Activated CD8-positive, alpha-beta memory T cell treated with anti-CD3 and anti-CD28 coated beads, Interleukin-2, amount 50 U/mL, for 1 hour (primary cell): ENCODE data around the gene MACO1.
A peak's percentile ranks its signal among the peaks of the same experiment; 100 is the strongest.
"Not testable (repeated sequence)": the region's sequence is repeated elsewhere in the genome, so short reads cannot be mapped to it uniquely, and the experiment has no call there.

Experiments
- DNase-seq: peaks from one replicate; pipeline ENCODE4 v3.0.0-alpha.2; 2020; ENCODE audit errors: extremely low read depth

The MACO1 gene

GRCh38 chr1:25487628-25488027, 56.9 kb downstream of the MACO1 start:
- DNase-seq: no peak

- DNase-seq: no peak
Observed at GRCh38 chr1:25492323-25492722, 61.6 kb downstream of the MACO1 start.

DNA sequence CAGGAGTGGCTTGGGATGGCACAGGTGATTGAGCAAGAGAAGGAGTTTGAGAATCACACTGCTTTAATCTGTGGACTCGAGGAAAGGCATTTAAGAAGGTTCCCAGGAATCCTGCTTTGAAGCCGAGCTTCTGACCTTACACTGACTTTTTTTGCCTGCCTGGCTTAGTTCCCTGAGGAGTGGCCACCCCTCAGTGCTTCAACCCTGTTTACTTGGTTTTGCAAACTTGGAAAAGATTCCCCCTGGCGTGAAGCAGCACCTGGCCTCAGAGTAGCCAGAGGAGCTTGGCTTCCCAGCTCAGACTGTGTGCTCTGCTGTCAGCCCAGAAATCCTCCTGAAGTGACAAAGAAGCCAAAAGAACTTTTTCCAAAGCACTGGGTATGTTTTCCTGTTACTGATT, 64.3 kb downstream of the MACO1 start:
- DNase-seq: no peak

DNA sequence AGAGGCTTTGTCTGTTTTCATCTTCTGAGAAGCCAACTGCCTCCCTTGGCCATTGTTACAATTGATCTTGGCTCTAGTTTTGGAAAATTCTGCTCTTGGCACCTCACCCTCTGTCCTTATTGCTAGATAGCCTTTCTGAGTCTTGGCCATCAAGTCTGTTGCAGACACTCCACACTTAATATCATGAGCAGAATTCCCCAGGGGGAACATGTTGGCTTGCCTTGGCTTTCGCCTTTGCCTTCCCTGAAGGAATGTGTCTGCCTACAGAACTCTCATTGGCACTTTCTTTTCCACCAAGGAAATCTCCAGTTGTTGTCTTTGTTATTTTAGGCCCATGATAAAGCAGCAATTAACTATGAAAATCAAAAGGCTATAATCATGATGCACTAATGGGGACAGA, 70.0 kb downstream of the MACO1 start:
- no peak for DNase-seq

GRCh38 chr1:25501235-25502058, 70.8 kb downstream of the MACO1 start:
- no peak for DNase-seq

GRCh38 chr1:25502957-25503356, 72.3 kb downstream of the MACO1 start:
- DNase-seq: no peak

GRCh38 chr1:25503551-25504426, 73.1 kb downstream of the MACO1 start:
- peak; percentile 41 for DNase-seq

DNA sequence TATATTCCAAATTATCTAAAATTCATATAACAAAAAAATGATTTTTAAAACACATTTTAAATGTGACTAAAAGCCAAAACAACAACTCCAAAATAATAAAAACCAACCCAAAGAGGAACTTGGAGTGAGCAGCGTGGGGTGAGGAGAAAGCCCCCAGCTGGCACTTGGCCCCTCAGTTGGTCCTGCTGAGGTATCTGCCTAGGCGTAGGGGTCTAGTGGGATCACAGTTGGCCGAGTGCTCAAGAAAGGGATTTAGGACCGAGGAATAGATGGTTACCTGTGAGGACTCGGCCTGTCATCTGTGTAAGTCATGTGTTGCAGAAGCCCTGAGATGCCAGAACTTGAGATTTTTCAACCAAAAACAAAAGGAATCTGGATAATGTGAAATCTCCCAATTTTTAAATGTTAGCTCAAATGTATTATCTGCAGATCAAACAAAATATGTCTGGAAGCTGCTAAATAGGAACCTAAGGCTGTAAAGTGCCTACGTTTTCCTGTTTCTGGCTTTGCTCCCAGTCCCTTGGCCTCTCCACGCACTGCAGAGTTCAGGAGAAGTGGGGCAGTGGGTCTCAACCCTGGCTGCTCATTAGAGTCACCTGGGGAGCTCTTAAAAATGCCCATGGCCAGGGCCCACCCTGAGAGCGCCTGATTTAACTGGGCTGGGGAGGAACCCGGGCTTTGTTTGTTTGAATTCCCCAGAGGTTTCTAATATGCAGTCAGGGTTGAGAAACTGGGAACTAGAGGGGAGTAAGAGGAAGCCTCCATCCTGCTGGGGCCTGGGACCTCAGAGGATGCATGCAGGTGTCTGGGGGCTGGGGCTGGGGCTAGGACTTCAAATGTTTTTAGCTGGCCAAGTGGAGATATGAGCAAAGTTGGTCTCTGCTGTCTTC, 74.3 kb downstream of the MACO1 start:
- DNase-seq: no peak

GRCh38 chr1:25505656-25506385, 75.1 kb downstream of the MACO1 start:
- DNase-seq: no peak

GRCh38 chr1:25506566-25507463, 76.1 kb downstream of the MACO1 start:
- not testable (repeated sequence) for DNase-seq

DNA sequence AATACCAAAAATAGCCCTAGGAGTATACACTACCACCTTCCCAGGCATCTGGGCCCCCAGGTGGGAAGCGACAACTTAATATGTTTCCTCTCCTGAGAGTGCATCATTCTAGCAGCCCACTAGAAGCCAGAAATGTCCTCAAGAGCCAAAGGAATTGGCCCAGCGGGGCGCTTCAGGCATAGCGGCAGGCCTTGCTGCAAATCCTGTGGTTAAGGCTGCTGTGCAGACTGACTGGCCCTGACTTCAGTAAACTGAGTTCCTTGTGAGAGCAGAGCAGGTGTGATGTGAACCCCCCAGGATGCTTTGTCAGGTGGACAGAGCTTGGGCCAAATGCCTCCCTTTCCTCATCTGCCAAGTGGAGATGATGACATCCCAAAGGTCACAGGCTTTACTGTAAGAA, 83.0 kb downstream of the MACO1 start:
- DNase-seq: no peak

DNA sequence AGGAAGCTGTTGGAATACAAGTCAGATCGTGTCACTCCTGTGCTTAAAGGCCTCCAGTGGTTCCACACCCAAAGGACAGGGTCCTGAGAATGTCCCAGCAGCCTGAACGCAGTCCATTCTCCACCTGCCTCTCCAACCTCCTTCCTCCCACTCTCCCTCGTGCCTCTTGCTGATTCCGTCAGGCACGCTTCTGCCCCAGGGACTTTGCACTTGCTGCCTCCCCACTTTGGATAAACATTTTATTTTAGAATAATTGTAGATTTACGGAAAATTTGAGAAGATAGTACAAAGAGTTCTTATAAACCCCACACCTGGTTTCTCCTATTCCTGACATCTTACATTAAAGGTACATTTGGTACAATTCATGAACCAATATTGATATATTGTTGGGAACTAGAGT, 84.3 kb downstream of the MACO1 start:
- DNase-seq: no peak

DNA sequence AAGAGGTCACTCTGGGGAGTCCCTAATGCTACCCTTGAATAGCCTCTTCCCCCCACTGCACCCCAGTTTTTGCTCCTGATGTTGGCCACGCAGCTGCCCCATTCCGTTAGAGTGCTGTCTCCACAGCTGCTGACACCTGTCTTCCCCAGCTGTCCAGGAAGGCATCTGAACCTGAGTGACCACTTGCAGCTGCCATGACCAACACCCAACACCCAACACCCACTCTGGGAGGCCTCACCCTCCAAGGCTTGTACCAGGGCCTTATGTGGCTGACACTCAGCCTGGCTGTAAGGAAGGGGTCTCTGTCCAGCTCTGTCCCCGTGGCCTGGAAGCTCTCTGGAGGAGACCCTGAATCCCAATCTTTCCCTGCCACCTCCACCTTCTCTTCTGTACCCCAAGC, 86.0 kb downstream of the MACO1 start:
- no peak for DNase-seq

GRCh38 chr1:25517476-25518394, 87.0 kb downstream of the MACO1 start:
- no peak for DNase-seq

DNA sequence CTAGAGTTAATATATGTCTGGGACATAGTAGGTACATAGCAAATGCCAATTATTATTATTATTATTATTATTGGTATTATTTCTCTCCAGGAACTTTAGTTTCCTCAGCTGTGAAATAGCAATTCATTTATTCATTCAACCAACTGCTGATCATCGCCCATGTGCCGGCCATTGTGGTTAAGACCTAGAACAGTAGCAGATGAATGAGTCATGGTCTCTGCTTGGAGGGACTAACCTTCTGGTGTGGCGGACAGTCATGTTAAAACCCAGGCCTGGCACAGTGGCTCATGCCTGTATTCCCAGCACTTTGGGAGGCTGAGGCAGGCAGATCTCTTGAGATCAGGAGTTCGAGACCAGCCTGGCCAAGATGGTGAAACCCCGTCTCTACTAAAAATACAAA, 88.9 kb downstream of the MACO1 start:
- no peak for DNase-seq

DNA sequence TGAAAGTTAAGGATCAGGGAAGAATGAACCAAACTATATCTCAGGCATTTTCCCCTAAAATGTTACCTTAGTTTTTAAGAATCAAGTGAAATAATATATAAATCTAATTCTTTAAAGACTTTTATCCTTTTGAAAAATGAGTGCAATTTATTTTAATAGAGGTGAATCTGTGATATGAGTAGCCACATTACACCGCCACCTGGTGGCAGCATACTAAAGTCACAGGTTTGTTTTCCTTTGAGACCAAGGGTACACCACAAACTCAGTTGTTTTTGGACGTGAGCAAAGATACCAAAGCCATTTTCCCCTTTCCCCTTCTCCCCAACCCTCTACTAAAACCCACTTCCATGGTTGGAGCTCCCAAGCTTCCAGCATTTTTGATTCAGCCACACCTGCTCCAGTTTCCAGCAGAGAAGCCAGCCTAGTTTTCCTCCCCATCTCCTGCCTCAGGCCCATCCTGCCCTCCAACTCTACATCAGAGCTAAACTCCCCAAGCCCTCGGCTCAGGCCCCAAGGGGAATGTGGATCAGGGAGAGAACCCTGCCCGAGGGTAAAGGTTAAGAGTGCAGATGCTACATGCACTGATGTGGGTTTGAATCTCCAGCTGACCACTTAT, 89.9 kb downstream of the MACO1 start:
- peak; percentile 35 for DNase-seq

DNA sequence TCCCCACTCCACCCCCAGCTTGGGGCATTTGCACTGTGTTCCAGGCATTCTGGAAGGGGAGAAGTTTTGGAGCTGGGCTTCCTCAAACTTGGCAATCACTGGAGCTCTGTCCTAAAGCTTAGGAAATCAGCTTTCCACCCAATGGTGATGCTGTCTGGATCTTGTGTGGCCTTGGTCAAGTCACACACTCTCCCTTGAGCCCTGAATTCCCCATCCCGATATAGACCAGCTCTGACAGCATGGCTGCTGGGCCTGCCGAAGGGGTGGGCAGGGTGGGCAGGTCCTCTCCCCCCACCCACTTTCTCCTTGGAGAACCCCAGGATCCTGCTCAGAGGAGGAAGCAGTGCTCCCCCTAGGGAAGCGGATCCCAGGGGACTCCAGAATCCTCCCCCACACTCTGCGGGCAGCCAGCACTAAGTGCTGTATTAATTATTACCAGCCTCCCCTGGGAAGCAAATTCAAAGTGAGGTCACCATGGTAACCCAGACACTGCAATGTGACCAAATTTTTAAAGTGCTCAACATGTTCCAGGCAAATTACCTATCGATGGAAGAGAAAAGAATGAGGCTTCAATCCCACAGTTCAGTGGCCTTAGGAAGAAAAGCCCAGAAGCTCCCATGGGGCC, 91.4 kb downstream of the MACO1 start:
- DNase-seq: no peak

GRCh38 chr1:25523542-25523941, 92.8 kb downstream of the MACO1 start:
- no peak for DNase-seq
